NCI-H526 treated with DMSO at 0.1 percent for 48 hours (cell line): ENCODE results near the gene ACSL5.
"Not testable (repeated sequence)": the region's sequence is repeated elsewhere in the genome, so short reads cannot be mapped to it uniquely, and the experiment has no call there.

Experiments used
- DNase-seq: peaks from one replicate; lab custom pipeline; 2025; lab: John Stamatoyannopoulos, UW

Gene ACSL5

GRCh38 chr10:112409755-112410154 is 35.8 kb downstream of the ACSL5 start:
- no peak for DNase-seq

- DNase-seq = no peak
Measured at GRCh38 chr10:112412696-112413095, 38.8 kb downstream of the ACSL5 start.

DNA sequence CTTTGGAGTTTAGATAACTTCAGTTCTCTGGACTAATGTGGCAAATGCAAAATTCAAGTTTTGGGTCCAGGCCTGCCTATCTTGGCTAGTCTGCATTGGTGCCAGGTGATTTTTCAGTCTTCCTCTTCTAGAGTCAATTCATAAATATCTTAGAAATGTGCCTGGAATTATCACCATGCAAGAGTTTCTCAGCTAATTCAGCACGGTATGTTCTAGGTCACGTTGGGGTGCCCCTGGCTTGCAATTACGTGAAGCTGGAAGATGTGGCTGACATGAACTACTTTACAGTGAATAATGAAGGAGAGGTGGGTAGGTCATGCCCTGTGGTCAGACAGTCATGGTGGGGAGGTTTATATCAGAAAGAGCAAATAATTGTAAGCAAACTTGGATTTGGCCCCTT is 47.8 kb downstream of the ACSL5 start:
- no peak for DNase-seq

GRCh38 chr10:112424651-112425050 is 50.7 kb downstream of the ACSL5 start:
- no peak for DNase-seq

DNA sequence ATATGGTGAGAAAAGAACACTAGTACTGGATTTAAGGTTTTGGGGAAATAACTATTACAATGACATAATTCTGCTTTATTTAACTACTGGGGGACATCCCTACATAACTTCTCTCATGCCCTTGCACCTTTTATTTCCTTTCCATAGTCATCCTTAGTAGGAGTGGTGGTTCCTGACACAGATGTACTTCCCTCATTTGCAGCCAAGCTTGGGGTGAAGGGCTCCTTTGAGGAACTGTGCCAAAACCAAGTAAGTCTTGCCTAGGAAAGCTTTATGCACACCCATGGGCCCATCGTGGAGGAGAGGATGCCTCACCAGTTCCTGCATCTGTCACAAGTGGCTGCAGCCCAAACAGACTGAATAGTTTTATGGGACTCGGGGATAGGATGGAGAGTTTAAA is 52.2 kb downstream of the ACSL5 start:
- DNase-seq = no peak

- DNase-seq = no peak
Measured at GRCh38 chr10:112429147-112429546, 55.2 kb downstream of the ACSL5 start.

DNA sequence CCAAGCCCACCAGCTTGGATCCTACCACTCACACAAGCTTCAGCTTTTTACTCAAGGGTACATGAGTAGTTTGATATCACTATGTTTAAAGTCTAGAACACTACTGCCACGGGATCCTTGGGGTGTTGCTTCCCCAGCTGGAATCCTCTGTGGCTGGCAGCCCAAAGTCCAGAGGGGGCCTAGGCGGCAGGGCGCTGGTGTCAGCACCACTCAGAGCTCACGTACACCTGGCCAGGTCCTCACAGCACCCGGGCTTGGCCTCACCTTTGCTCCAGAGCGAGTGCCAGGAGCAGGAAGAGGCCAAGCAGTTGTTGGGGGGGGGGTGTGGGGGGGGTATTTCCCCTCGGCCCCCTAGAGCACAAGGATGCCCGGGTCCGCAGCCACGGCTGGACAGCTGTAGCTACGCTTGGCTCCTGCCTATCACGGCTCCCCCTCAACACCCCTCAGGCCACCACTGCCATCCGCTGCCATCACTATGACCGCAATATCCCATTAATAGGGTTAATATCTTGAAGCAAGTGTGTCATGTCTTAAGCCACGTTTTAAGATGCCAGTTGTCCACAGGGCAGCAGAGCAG is 55.8 kb downstream of the ACSL5 start:
- no peak for DNase-seq

- no peak for DNase-seq
Measured at GRCh38 chr10:112433136-112433535, 59.2 kb downstream of the ACSL5 start.

- DNase-seq = no peak
Measured at GRCh38 chr10:112434988-112435619, 61.2 kb downstream of the ACSL5 start.

DNA sequence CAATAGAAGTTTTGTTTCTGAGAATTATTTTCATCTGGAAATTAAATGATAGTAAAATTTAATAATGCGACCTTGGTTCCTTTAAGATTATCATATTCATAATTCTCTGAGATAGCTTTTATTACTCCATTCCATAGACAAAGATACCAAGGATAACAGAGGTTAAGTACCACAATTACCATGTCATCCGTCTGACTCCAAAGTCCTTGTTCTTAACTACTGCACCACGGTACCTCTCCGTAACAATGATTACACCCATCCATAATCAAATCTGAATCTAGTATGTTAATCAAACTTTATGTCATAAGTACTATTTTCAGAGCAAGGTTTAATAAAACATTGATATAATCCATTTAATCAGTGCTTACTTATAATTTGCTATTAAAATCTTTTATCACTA is 64.4 kb downstream of the ACSL5 start:
- DNase-seq = no peak

- DNase-seq = no peak
Measured at GRCh38 chr10:112441520-112441919, 67.6 kb downstream of the ACSL5 start.

DNA sequence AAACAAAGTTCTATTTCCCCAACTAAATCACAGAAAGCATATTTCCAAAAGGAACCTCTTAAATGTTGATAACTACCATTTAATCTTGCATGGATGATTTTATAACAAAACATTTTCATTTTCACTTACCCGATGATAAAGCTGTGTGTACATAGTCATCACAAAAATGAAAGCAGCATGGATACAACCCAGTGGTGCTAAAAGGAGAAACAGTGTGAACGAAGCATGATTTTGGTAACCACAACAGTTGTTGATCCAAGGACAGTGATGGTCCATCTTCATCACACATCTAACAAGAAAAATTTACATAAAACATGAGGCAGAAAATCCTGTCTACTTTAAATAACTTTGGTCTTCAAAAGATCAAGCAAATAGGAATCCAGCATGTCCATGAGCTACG is 68.1 kb downstream of the ACSL5 start:
- no peak for DNase-seq

GRCh38 chr10:112446055-112446854 is 72.3 kb downstream of the ACSL5 start:
- DNase-seq = no peak

DNA sequence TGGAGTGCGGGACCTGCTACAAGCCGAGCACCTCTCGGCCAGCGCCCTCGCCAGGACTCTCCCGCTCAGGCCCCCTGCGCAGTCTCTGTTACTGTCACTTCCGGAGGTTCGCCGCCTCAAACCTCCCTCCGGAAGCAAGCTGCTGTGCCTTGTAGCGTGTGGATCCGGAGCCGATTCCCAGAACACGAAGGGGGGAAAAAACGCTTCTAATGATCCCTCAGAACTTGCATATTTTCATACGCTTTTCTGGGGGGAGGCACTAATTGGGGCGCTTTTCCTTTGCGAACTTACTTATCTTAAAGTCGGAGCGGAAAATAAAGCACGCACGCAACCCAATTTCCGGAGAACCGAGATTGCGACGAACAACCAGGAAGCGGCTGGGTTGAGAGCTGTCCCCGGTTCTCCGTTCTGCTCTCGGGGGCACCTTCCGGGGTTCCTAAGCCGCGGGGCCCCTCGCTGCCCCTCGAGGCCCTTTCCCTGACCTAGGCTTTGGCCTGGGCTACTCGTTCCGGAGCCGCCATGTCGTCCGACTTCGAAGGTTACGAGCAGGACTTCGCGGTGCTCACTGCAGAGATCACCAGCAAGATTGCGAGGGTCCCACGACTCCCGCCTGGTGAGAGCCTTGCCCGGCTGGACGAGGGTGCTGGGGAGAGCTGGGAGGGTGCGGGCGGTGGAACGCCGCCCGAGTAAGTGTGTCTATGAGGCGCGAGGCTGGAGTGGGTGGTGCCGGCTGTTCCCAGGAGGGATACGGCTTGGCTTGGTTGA is 73.1 kb downstream of the ACSL5 start, which contains the start of the genes VTI1A and ZDHHC6:
TSS of gene VTI1A (plus strand) at position 361 of the 765 bp plus-strand sequence. CDS start at position 520, 159 bp downstream.
TSS of gene ZDHHC6 (minus strand) at position 60 of the 765 bp plus-strand sequence. CDS start 1,478 bp downstream, outside the sequence.
- DNase-seq = peak; percentile 60

DNA sequence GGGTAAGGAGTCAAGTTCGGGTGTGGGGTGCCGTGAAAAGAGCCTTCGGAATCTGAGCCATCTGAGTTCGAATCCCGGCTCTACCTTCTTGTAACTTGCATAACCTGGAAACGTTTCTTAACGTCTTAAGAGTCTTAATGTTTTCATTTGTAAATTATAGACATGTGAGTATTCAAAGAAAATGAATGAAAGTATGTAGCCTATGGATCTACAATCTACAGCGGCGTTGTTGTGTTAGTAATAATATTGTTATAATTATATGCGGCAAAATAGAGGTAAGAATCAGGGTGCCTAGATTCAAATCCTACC is 73.7 kb downstream of the ACSL5 start:
- no peak for DNase-seq

DNA sequence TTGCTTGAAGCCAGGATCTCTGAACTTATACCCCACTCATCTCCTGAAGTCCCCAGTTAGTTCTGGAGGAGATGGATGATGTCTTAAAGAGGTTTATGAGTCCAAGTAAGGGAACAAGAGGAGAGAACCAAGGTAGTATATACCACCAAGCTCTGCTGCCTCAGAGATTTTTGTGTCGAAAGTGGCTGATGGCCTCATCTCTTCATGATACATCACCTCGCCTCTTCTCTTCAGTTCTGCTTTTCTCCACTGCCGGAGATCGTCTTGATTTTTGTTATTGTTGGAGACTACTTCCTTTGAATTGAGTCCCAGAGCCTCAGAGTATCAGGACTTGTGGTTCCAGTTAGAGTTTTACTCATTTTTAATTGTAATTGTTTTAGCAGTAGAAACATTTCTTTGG is 75.0 kb downstream of the ACSL5 start:
- DNase-seq = no peak

GRCh38 chr10:112454910-112455779 is 81.2 kb downstream of the ACSL5 start:
- no peak for DNase-seq

DNA sequence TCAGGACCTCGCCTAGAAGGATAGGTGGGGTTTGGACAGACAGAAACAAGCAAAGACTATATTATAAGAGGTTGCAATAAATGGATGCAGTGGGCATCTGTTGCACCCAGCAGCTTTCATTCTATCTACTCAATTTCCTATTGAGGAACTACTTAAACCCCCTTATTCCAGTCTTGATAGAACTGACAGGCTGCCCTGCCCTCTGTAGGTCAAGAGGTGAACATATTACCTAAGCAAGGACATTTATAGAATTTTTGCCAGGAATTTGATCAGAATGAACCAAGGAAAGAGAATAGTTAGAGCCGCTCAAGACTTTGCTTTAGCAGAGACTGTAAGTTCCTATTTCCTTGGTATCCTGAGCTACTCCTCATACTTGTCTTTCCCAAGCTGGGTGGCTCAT is 82.6 kb downstream of the ACSL5 start:
- no peak for DNase-seq

DNA sequence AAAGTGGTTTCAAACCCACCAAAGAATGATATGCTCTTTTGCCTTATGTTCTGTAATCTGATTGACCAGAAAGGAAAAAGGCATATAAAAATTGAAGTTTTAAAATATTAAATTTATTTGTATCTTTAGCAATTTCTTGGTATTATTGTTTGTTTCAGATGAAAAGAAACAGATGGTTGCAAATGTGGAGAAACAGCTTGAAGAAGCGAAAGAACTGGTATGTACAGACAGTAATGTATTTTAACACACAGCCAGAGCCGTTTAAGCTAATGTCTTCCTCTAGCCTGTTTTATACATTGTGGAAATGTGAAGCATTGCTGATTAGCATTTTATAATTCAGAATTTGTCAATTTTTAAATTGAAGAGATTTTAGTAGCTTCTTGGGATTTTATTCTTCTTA is 86.5 kb downstream of the ACSL5 start:
- DNase-seq = no peak

DNA sequence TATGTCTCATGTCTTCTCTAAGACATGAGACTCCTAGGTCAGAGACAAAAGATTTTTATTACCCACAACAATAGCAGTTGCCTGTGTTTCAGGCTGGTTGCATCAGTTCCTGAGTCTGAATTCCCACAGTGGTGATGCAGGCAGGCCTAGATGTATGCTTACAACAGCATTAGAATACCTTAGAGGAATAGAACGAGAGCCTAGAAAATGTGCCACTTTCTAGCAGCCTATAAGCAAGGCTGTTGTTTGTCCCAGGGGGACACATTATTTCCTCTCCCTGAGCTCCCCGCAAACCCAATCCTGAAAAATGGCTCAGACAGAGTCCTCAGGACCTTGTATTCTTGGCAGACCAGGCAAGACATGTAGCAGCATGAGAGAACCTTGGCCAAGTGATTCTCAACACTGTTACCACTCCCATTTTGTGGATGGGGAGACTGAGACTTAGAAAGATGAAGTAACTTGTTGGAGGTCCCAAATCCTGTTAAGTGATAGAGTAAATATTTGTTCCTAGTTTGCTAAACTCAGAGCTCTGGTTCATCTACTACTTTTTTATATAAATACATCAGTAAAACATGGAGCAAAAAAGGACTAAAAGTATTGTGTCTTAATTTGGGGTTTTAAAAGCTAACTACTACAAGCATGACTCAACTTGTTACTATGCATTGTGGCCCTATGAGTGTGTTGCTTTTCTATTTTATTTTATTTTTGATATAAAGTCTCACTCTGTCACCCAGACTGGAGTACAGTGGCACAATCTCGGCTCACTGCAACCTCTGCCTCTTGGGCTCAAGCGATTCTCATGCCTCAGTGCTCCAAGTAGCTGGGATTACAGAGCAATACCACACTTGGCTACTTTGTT is 87.3 kb downstream of the ACSL5 start:
- no peak for DNase-seq

- DNase-seq = not testable (repeated sequence)
Measured at GRCh38 chr10:112464074-112464473, 90.2 kb downstream of the ACSL5 start.
